Measurements from ENCODE around the gene FTCD. TPM values are rescaled to one million over a fixed set of nuclear protein-coding genes. Genes with fewer than 3 reads are reported as not detected.

FTCD gene
- total RNA-seq, 2 experiments from 2014 or later = 0.06 to 1.1 TPM

GRCh38 chr21:46128933-46129571 is 26.3 kb downstream of the FTCD start:
- no peak overlapping the region for H2AFZ ChIP-seq (ENCODE audit: low read length)
- no peaks in the 10 kb centered on the region for H3K36me3 ChIP-seq (ENCODE audit: insufficient read depth, low read length)
- H3K79me2 ChIP-seq (ENCODE audit: insufficient read depth, low read depth, low read length) = no peaks in the 10 kb centered on the region
- BruUV-seq (replicated peaks) = no TSS peak
- intact Hi-C loops (cut with micrococcal nuclease; ENCODE audit: unreplicated experiment) = no loop called here
- no peaks in the 10 kb centered on the region for H3K9me2 ChIP-seq (ENCODE audit: insufficient read depth, low read length)
- TF ChIP-seq CTCF (conservative IDR thresholded peaks at IDR 0.05; ENCODE audit: low read length) (no peak), EZH2phosphoT487 (IDR thresholded peaks at IDR 0.05; ENCODE audit: borderline replicate concordance, low read depth, low read length) (no peak)
- H3K27ac ChIP-seq (ENCODE audit: low read depth, low read length, poor library complexity, severe bottlenecking) = no peak overlapping the region
- H3K4me3 ChIP-seq (ENCODE audit: low read depth, low read length, poor library complexity, severe bottlenecking) = no peak overlapping the region
- H4K20me1 ChIP-seq (ENCODE audit: insufficient read depth, low read length) = no peaks in the 10 kb centered on the region
- H3K4me2 ChIP-seq (ENCODE audit: low read length) = no peak overlapping the region
- no peak for DNase-seq (ENCODE audit: low spot score)
- H3K4me1 ChIP-seq (ENCODE audit: insufficient read depth, low read length, poor library complexity, severe bottlenecking) = no peaks in the 10 kb centered on the region
- no peaks in the 10 kb centered on the region for H3K9me3 ChIP-seq (ENCODE audit: low read length)
- CTCF ChIA-PET (ENCODE audit: unreplicated experiment) = no interaction called here
- POLR2A ChIA-PET = no interaction called here

DNA sequence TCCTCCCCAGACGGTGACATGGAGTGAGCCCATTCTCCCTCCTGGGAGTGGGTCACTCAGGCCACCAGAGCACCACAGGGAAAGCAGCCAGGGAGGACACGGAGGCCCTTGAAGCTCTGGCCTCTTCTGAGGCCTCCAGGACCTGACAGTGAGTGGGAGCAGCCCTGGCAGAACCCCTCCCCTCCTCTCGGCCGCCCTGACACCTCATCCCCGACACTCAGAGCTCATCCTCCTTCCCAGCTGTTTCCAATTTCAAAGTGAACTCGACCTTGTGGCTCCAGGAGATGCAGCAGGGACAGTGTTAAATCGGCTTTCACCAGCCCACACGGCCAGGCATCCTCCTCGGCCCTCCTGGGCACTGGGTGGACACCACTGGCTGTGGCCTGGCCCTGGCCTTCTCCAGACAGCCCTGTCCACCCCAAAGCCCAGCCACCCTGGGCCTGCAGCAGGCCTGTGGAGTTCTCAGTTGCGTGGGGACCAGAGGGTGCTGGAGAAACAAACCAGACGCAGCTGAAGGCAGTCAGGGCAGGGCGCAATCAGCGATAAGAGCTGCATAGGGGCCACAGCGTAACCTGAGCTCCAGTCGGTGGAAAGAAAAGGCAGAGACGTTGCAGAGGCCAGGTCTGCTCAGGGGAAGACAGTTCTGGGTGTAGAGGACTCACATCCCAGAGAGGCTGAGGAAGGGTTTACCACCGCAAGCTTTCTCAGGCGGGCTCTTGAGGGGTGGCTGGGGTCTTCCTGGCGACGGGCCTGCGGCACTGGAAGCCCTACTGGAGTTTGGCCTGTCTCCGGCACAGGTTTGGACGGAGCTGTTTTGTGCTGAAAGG is 27.1 kb downstream of the FTCD start:
- BruUV-seq (replicated peaks) = no TSS peak
- CTCF ChIA-PET (ENCODE audit: unreplicated experiment) = no interaction called here
- H3K36me3 ChIP-seq (ENCODE audit: insufficient read depth, low read length) = no peaks in the 10 kb centered on the region
- no peaks in the 10 kb centered on the region for H3K4me1 ChIP-seq (ENCODE audit: insufficient read depth, low read length, poor library complexity, severe bottlenecking)
- TF ChIP-seq CTCF (conservative IDR thresholded peaks at IDR 0.05; ENCODE audit: low read length) (no peak), EZH2phosphoT487 (IDR thresholded peaks at IDR 0.05; ENCODE audit: borderline replicate concordance, low read depth, low read length) (no peak)
- no peaks in the 10 kb centered on the region for H3K9me2 ChIP-seq (ENCODE audit: insufficient read depth, low read length)
- H2AFZ ChIP-seq (ENCODE audit: low read length) = no peak overlapping the region
- no peaks in the 10 kb centered on the region for H3K79me2 ChIP-seq (ENCODE audit: insufficient read depth, low read depth, low read length)
- H3K9me3 ChIP-seq (ENCODE audit: low read length) = no peaks in the 10 kb centered on the region
- DNase-seq (ENCODE audit: low spot score) = no peak
- no peak overlapping the region for H3K4me2 ChIP-seq (ENCODE audit: low read length)
- H3K27ac ChIP-seq (ENCODE audit: low read depth, low read length, poor library complexity, severe bottlenecking) = no peak overlapping the region
- intact Hi-C loops (cut with micrococcal nuclease; ENCODE audit: unreplicated experiment) = no loop called here
- no peaks in the 10 kb centered on the region for H4K20me1 ChIP-seq (ENCODE audit: insufficient read depth, low read length)
- no peak overlapping the region for H3K4me3 ChIP-seq (ENCODE audit: low read depth, low read length, poor library complexity, severe bottlenecking)
- POLR2A ChIA-PET = no interaction called here
